GM23338 (cell line): Measurements from ENCODE around the gene PGBD4. TPM values are rescaled to one million over a fixed set of nuclear protein-coding genes. Genes with fewer than 3 reads are reported as not detected.

Source experiments
- ATAC-seq: fragments of 200-7000 bp; cut with Tn5 transposase; 3 replicates; pipeline ENCODE4 v1.9.1; 2020
- DNase-seq: peaks from one replicate; pipeline ENCODE4 v3.0.0-alpha.2; 2015; ENCODE audit warnings: low spot score
- H2AFZ ChIP-seq: fragments of 200-600 bp; sonication (generic); 2 replicates; pipeline ENCODE4 v1.8.0; 2016; ENCODE audit warnings: antibody characterized with exemption, mild to moderate bottlenecking, moderate library complexity
- H3F3A ChIP-seq: fragments of 200-600 bp; sonication (generic); replicated peaks from 2 replicates; pipeline ENCODE4 v1.8.0; 2017; ENCODE audit warnings: antibody characterized with exemption, mixed run types, low read depth
- H3K27ac ChIP-seq: fragments of 200-600 bp; sonication (generic); 2 replicates; pipeline ENCODE4 v1.6.1; 2016; ENCODE audit warnings: low read depth
- H3K27me3 ChIP-seq: fragments of 200-600 bp; sonication (generic); 2 replicates; pipeline ENCODE4 v1.8.0; 2016; ENCODE audit warnings: mild to moderate bottlenecking, mixed run types, moderate library complexity; ENCODE audit not compliant: insufficient read depth
- H3K36me3 ChIP-seq: fragments of 200-600 bp; sonication (generic); 2 replicates; pipeline ENCODE4 v1.8.0; 2016; ENCODE audit warnings: mild to moderate bottlenecking; ENCODE audit not compliant: insufficient read depth
- H3K4me1 ChIP-seq: fragments of 200-600 bp; sonication (generic); 2 replicates; pipeline ENCODE4 v1.8.0; 2016; ENCODE audit warnings: mild to moderate bottlenecking, moderate library complexity; ENCODE audit not compliant: insufficient read depth
- H3K4me2 ChIP-seq: fragments of 200-600 bp; sonication (generic); 2 replicates; pipeline ENCODE4 v1.7.1; 2017; ENCODE audit warnings: mixed run types
- H3K4me3 ChIP-seq: fragments of 200-600 bp; sonication (generic); 2 replicates; pipeline ENCODE4 v1.6.1; 2016; ENCODE audit warnings: mixed run types
- H3K79me2 ChIP-seq: fragments of 200-600 bp; sonication (generic); replicated peaks from 2 replicates; pipeline ENCODE4 v1.8.0; 2017; ENCODE audit warnings: mild to moderate bottlenecking; ENCODE audit not compliant: insufficient read depth
- H3K9me2 ChIP-seq: fragments of 200-600 bp; sonication (generic); 2 replicates; pipeline ENCODE4 v1.8.0; 2017; ENCODE audit not compliant: insufficient read depth
- H4K20me1 ChIP-seq: fragments of 200-600 bp; sonication (generic); replicated peaks from 2 replicates; pipeline ENCODE4 v1.8.0; 2017; ENCODE audit warnings: mild to moderate bottlenecking; ENCODE audit not compliant: insufficient read depth
- H3K27ac Mint-ChIP-seq: 2 replicates; pipeline ENCODE4 v1.8.0; 2020; ENCODE audit warnings: inconsistent platforms, mild to moderate bottlenecking, moderate library complexity, mixed read lengths
- H3K27me3 Mint-ChIP-seq: 3 replicates; pipeline ENCODE4 v1.8.0; 2022; ENCODE audit warnings: low read depth, mild to moderate bottlenecking, moderate library complexity, mixed read lengths, inconsistent platforms; ENCODE audit not compliant: insufficient read depth, poor library complexity
- H3K36me3 Mint-ChIP-seq: 3 replicates; pipeline ENCODE4 v1.8.0; 2021; ENCODE audit warnings: low read depth, mild to moderate bottlenecking, inconsistent platforms, moderate library complexity, mixed read lengths
- H3K4me1 Mint-ChIP-seq: 3 replicates; pipeline ENCODE4 v1.8.0; 2020; ENCODE audit warnings: mild to moderate bottlenecking, inconsistent platforms, mixed read lengths
- H3K4me3 Mint-ChIP-seq: 3 replicates; pipeline ENCODE4 v1.8.0; 2021; ENCODE audit warnings: moderate library complexity, mild to moderate bottlenecking, inconsistent platforms, mixed read lengths
- H3K9me3 Mint-ChIP-seq: 3 replicates; pipeline ENCODE4 v1.8.0; 2020; ENCODE audit warnings: moderate library complexity, mild to moderate bottlenecking, inconsistent platforms, mixed read lengths
- CREB1 ChIP-seq: fragments of 250-450 bp; sonication (Bioruptor Pico); IDR thresholded peaks from 2 replicates; pipeline ENCODE4 v1.5.0; 2020; ENCODE audit warnings: low read depth, mild to moderate bottlenecking, moderate library complexity
- EZH2 ChIP-seq: fragments of 200-600 bp; sonication (generic); IDR thresholded peaks from one replicate; pipeline ENCODE4 v1.8.0; 2017; ENCODE audit warnings: antibody characterized with exemption, mild to moderate bottlenecking, low read depth; ENCODE audit not compliant: unreplicated experiment
- EZH2phosphoT487 ChIP-seq: fragments of 200-600 bp; sonication (generic); IDR thresholded peaks from one replicate; pipeline ENCODE4 v1.8.1; 2018; ENCODE audit warnings: antibody characterized with exemption; ENCODE audit not compliant: unreplicated experiment
- JUNB ChIP-seq: IDR thresholded peaks from one replicate; pipeline ENCODE4 v1.6.1; 2016; ENCODE audit warnings: antibody characterized with exemption; ENCODE audit not compliant: unreplicated experiment
- NANOG ChIP-seq: IDR thresholded peaks from 2 replicates; pipeline ENCODE4 v1.6.1; 2016; ENCODE audit warnings: antibody characterized with exemption, borderline replicate concordance
- POLR2AphosphoS5 ChIP-seq: IDR thresholded peaks from 2 replicates; pipeline ENCODE4 v1.6.1; 2016; ENCODE audit warnings: antibody characterized with exemption, low read depth
- STAT1 ChIP-seq: IDR thresholded peaks from one replicate; pipeline ENCODE4 v1.6.1; 2016; ENCODE audit warnings: antibody characterized with exemption; ENCODE audit not compliant: unreplicated experiment
- ZNF114 ChIP-seq: fragments of 250-450 bp; sonication (Bioruptor Pico); IDR thresholded peaks from 2 replicates; pipeline ENCODE4 v1.5.0; 2020; ENCODE audit warnings: mild to moderate bottlenecking, moderate library complexity
- polyA plus RNA-seq: library from polyadenylated mRNA; unstranded; fragments of >200 nt; fragmentation: Nextera tagmentation; extraction: Ambion mirVana; gene quantifications from 2 replicates; pipeline ENCODE4 v1.2.1, GENCODE V29; 2016
- total RNA-seq: library from RNA; depleted of rRNA; stranded (reverse); fragments of >200 nt; shearing (Covaris generic); gene quantifications from 2 replicates; pipeline ENCODE4 v1.2.3, GENCODE V29; 2014
- TF ChIP-seq, protein P1 (sequence below), 2 experiments: fragments of 200-600 bp in 1 of 2; sonication (generic) in 1 of 2; conservative IDR thresholded peaks; 2 replicates each; pipeline versions ENCODE4 v1.5.1 to v1.6.1; 2016 to 2017; ENCODE audit warnings: antibody characterized with exemption in 2 of 2, low read depth in 2 of 2, mild to moderate bottlenecking in 2 of 2, moderate library complexity in 1 of 2
- TF ChIP-seq, protein P2 (sequence below): IDR thresholded peaks from 2 replicates; pipeline ENCODE4 v1.6.1; 2016; ENCODE audit warnings: antibody characterized with exemption
- TF ChIP-seq, protein P3 (sequence below): IDR thresholded peaks from one replicate; pipeline ENCODE4 v1.6.1; 2018; ENCODE audit warnings: antibody characterized with exemption; ENCODE audit not compliant: unreplicated experiment

The PGBD4 gene
- total and polyA plus RNA-seq, 2 experiments from 2014 or later, result 0.50 to 0.66 TPM

DNA sequence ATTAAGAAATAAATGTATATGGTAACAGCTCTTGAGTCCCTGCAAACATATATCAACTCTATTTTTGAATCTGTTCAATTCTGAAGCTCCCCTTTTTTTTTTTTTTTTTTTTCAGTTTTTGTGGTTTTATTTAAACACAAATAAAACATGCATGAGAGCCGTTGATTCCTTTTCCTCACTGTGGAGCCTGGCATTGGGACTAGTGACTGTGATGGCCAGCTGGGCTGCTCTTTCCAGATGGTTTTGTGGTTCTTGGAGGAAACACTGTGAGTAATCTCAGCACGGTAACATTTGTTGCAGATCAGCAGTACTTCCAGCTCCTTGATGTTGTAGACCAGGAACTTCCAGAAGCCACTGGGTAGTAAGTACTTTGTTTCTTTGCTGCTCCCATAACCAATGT, 16.1 kb upstream of the PGBD4 start (continued):
- TF ChIP-seq, protein P1, sequence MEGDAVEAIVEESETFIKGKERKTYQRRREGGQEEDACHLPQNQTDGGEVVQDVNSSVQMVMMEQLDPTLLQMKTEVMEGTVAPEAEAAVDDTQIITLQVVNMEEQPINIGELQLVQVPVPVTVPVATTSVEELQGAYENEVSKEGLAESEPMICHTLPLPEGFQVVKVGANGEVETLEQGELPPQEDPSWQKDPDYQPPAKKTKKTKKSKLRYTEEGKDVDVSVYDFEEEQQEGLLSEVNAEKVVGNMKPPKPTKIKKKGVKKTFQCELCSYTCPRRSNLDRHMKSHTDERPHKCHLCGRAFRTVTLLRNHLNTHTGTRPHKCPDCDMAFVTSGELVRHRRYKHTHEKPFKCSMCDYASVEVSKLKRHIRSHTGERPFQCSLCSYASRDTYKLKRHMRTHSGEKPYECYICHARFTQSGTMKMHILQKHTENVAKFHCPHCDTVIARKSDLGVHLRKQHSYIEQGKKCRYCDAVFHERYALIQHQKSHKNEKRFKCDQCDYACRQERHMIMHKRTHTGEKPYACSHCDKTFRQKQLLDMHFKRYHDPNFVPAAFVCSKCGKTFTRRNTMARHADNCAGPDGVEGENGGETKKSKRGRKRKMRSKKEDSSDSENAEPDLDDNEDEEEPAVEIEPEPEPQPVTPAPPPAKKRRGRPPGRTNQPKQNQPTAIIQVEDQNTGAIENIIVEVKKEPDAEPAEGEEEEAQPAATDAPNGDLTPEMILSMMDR (conservative IDR thresholded peaks at IDR 0.05; ENCODE audit: low read depth in 2 of 2), result no peak
- TF ChIP-seq NANOG (no peak), EZH2 (no peak), EZH2phosphoT487 (no peak), CREB1 (CRISPR knock-in tag) (no peak), ZNF114 (CRISPR knock-in tag) (no peak), JUNB (no peak)
- TF ChIP-seq, protein P2, sequence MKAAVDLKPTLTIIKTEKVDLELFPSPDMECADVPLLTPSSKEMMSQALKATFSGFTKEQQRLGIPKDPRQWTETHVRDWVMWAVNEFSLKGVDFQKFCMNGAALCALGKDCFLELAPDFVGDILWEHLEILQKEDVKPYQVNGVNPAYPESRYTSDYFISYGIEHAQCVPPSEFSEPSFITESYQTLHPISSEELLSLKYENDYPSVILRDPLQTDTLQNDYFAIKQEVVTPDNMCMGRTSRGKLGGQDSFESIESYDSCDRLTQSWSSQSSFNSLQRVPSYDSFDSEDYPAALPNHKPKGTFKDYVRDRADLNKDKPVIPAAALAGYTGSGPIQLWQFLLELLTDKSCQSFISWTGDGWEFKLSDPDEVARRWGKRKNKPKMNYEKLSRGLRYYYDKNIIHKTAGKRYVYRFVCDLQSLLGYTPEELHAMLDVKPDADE, result no peak

DNA sequence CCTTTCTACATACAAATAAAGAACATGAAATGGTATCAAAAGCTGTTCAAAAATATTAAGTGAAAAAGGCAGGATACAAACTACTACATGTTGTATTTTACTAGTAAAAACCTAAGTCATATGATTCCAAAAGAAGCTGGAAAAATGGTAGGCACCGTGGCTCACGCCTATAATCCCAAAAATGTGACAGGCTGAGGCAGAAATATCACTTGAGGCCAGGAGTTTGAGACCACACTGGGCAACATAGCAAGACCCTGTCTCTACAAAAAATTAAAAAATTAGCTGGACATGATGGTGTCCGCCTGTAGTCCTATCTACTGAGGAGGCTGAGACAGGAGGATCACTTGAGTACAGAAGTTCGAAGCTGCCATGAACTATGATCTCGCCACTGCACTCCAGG, 2.0 kb upstream of the PGBD4 start:
- H3K4me2 ChIP-seq, result peak overlapping the region; percentile 90; the same call in 1 of the 2 replicates
- TF ChIP-seq JUNB (no peak), NANOG (no peak), ZNF114 (CRISPR knock-in tag) (no peak), POLR2AphosphoS5 (no peak), CREB1 (CRISPR knock-in tag) (no peak), STAT1 (no peak)
- TF ChIP-seq, protein P3, sequence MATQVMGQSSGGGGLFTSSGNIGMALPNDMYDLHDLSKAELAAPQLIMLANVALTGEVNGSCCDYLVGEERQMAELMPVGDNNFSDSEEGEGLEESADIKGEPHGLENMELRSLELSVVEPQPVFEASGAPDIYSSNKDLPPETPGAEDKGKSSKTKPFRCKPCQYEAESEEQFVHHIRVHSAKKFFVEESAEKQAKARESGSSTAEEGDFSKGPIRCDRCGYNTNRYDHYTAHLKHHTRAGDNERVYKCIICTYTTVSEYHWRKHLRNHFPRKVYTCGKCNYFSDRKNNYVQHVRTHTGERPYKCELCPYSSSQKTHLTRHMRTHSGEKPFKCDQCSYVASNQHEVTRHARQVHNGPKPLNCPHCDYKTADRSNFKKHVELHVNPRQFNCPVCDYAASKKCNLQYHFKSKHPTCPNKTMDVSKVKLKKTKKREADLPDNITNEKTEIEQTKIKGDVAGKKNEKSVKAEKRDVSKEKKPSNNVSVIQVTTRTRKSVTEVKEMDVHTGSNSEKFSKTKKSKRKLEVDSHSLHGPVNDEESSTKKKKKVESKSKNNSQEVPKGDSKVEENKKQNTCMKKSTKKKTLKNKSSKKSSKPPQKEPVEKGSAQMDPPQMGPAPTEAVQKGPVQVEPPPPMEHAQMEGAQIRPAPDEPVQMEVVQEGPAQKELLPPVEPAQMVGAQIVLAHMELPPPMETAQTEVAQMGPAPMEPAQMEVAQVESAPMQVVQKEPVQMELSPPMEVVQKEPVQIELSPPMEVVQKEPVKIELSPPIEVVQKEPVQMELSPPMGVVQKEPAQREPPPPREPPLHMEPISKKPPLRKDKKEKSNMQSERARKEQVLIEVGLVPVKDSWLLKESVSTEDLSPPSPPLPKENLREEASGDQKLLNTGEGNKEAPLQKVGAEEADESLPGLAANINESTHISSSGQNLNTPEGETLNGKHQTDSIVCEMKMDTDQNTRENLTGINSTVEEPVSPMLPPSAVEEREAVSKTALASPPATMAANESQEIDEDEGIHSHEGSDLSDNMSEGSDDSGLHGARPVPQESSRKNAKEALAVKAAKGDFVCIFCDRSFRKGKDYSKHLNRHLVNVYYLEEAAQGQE, result no peak
- TF ChIP-seq, protein P1 (conservative IDR thresholded peaks at IDR 0.05; ENCODE audit: low read depth in 2 of 2), result no peak
- TF ChIP-seq, protein P2, result no peak

More for the DNA sequence above, 2.0 kb upstream of the PGBD4 start:
- H3K9me2 ChIP-seq, result no peaks in the 10 kb centered on the region
- H3K4me1 Mint-ChIP-seq, result peaks cover 4% of the 10 kb centered on the region; the same call in 2 of the 3 replicates
- H3K27me3 ChIP-seq, result no peaks in the 10 kb centered on the region
- no peak overlapping the region for H3K27ac Mint-ChIP-seq
- peaks cover 55% of the 10 kb centered on the region for H3K79me2 ChIP-seq
- peaks cover 4% of the 10 kb centered on the region; the same call in 2 of the 3 replicates for H3K9me3 Mint-ChIP-seq
- H3K27me3 Mint-ChIP-seq, result peaks cover 12% of the 10 kb centered on the region
- no peak overlapping the region for H3K4me3 ChIP-seq
- DNase-seq (no peak), ATAC-seq (no peak)
- peaks cover 4% of the 10 kb centered on the region; the same call in 2 of the 3 replicates for H3K36me3 Mint-ChIP-seq
- H3F3A ChIP-seq, result 0 out of 2 replicates have a peak, but pooled peaks cover 3% of the 10 kb centered on the region
- H3K4me1 ChIP-seq, result peaks cover 9% of the 10 kb centered on the region; the same call in 1 of the 2 replicates
- no peaks in the 10 kb centered on the region; the same call in 1 of the 2 replicates for H3K36me3 ChIP-seq
- no peak overlapping the region for H3K27ac ChIP-seq
- no peak overlapping the region for H2AFZ ChIP-seq
- H3K4me3 Mint-ChIP-seq, result peak overlapping the region; percentile 40; the same call in 1 of the 3 replicates
- H4K20me1 ChIP-seq, result no peaks in the 10 kb centered on the region
